GM18861 (cell line): ENCODE results near the gene CATSPER4.

ENCODE experiments used
- ATAC-seq: cut with Tn5 transposase; IDR thresholded peaks from one replicate; pipeline ENCODE4 v1.9.1; 2021; ENCODE audit not compliant: unreplicated experiment

The CATSPER4 gene

GRCh38 chr1:26190373-26190987, at the start of gene CATSPER4:
CATSPER4 (plus strand) TSS chr1:26190602; CDS start chr1:26190628, 26 bp downstream.
- ATAC-seq = no peak

DNA sequence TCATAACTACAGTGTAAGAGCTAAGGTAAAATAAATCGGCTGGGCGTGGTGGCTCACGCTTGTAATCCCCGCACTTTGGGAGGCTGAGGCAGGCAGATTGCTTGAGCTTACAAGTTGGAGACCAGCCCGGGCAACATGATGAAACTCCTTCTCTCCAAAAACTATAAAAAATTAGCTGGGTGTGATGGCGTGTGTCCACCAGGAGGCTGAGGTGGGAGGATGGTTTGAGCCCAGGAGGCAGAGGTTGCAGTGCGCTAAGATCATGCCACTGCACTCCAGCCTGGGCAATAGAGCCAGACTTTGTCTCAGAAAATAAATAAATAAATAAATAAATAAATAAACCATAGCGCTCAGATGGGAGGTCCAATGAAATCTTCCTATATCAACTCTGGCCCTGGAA, 48.2 kb upstream of the CATSPER4 start:
- ATAC-seq = no peak

DNA sequence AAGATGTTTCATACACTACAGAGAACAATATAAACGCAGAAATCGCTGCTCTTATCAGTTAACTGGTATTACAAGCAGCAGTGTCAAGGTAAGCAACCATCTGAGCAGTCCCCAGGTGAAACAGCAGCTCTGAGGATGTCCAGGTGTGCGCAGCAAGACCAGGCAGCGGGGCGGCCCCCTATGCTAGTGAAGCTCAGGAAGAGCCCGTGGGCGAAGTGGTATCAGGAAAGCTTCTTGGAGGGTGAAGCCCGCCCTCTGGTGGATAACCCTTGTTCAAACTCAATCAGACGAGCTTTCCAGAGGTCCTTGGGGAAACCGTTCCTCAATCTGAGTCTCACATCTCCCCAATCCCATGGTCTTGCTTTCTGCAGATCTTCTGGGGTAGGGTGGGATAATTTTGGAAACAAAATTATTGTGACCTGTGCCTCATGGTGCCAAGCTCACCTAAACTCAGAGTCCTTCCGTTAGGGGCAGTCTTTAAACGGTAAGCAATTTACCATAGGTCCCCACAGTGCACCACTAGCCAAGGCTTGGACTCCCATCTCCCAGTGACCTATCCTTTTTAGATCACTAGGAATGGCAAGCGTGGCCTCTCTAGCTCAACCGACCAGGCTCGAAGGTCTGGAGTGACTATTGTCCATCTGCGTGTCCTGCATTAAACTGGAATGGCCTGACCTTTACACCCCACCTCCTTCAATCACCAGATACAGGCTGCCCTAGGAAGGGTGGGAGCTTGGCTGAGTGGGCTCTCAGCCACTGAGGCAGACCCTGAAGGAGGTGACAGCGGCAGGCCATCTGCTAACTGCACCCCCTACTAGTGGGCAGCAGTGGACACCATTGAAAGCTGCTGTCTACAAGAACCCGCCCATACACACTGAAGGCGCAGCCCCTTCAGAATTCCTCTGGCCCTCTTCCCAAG, 45.1 kb upstream of the CATSPER4 start:
- no peak for ATAC-seq

- no peak for ATAC-seq
Observed at GRCh38 chr1:26145960-26146294, 44.5 kb upstream of the CATSPER4 start.

GRCh38 chr1:26148887-26149286, 41.5 kb upstream of the CATSPER4 start:
- no peak for ATAC-seq

DNA sequence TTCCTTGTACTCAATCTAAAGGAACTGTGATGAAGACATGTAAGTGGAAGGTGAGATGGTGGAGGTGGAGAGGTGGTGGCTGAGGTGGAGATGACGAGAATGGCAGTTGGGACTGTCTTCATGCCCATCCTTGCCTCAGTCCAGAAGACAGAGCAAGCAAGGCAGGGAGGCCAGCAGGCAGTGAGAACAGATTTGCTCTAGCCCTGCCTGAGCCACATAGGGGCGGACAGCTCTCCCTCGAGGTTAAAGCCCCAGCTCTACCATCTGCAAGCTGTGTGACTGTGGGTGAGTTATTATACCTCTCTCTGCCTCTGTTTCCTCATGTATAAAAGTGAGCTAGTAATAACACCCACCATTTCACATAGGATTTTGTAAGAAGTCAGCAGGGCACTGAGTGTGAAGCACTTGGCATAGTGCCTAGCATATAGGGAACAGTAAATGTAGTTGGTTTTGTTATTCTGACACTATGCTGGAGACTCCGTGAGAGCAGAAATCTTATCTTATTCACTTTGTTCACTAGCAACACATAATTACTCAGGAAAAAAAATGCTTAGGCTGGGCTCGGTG, 36.4 kb upstream of the CATSPER4 start:
- no peak for ATAC-seq

GRCh38 chr1:26154750-26155149, 35.7 kb upstream of the CATSPER4 start:
- ATAC-seq = no peak

DNA sequence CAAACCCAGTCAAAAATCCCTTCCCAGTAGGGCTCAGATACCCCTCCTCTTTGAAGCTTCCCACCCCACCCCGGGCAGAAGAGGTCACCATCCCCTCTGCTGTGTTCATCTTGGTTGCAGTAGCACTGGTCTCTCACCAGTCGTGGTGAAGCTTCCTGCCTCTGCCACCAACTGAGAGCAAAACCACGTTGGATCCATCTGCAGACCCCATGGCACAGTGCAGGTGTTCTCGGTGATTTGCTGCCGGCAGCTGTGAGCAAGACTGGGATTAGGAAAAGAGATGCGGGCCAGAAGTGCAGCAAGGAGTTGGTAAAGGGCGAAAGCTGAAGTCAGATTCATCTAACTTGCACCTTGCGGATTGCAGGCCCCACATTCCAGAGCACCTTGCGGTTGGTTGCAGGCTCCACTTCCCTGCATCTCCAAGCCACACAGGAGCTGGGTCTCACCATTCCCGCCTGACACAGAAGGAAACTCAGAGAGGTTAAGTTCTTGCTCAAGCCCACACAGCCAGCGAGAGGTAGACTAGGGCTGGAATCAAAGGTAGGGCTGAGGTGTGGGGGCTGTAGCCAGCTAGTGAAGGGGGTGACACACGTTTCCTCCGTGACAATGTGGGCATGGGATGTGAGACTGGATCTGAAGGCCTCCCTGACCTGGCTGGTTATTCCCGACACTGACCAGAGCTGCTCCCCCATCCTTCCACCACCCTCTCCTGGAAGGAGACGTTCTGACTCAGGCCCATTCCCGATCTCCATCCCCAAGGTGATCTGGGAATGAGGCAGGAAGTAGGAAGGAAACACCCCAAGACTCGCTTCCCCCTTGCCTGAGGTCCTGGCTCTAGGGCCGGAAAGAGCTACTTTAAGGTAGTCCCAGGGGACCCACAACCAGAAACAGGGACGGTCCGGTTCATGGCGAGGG, 34.8 kb upstream of the CATSPER4 start:
- no peak for ATAC-seq

DNA sequence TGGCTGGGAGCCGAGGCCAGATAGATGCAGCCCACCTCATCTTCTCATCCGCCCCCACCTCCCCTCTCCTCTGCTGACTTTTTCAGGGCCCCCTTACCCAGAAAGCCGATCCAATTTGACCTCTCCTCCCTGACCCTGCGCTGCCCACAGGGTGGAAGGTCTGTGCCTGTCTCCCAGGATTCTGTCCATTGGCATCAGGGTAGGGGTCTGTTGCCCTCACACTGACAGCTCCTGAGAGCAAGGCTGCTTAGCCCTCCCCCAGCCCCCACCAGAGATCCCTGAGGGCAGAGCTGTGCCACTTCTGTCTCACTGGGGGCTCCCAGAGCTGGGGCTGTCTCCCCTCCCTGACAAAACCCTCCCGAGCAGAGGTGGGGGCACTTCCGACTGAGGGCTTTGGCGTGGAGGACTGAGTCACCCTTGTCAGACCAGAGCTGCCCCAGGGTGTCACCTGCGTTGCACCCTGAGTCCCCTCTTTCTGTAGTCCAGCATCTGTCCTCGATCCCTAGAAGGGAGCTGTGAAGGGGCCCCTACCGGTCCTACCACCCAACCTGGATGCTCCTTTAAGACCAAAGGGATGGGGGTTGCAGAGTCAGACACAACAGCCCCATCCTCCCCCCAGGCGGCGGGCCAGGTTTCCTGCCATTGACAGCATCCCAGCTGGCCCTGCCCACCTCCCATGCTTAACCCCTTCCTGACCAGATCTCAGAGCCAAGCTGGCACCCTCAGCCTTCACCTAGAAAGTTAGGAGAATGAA, 33.9 kb upstream of the CATSPER4 start:
- no peak for ATAC-seq

DNA sequence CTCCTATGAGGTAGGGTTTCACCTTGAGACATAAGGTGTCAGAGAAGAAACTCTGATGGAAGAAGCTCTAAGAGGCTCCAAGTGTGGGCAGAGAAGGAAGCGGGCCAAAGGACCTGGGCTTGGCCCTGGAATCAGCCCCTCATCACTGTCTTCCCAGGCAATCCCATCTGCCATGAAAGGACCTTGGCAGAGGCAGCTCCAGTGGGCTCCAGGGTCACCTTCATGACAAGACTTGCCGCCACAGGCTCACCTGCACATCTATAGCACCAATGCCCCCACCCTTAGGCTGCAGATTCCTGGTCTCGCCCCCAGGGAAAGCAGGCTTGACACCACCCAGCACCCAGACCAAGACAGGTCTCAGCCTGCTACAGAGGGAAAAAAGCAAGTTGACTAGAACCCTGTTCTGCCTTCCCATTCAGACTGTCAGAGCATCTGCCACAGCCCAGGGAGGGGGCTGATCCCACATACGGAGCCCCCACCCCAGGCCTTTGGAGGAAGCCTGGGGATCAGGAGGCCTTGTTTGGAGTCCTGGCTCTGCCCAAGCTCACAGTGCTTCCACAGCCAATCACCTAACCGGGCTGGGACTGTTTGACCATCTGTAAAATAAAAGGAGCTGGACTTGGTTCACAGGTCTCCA, 32.0 kb upstream of the CATSPER4 start:
- ATAC-seq = no peak

GRCh38 chr1:26158908-26159742, 31.3 kb upstream of the CATSPER4 start, which contains the start of gene FAM110D:
FAM110D (plus strand) TSS chr1:26159079; CDS start chr1:26161292, 2,213 bp downstream.
- ATAC-seq = no peak

GRCh38 chr1:26159743-26160039, 30.7 kb upstream of the CATSPER4 start:
- ATAC-seq = no peak

- ATAC-seq = no peak
Observed at GRCh38 chr1:26160527-26161414, 29.6 kb upstream of the CATSPER4 start.

GRCh38 chr1:26161415-26162219, 28.8 kb upstream of the CATSPER4 start:
- no peak for ATAC-seq

- no peak for ATAC-seq
Observed at GRCh38 chr1:26162220-26162709, 28.1 kb upstream of the CATSPER4 start.

GRCh38 chr1:26163684-26164035, 26.7 kb upstream of the CATSPER4 start:
- no peak for ATAC-seq
